Measurements from ENCODE around the gene AVPI1. TPM values are rescaled to one million over a fixed set of nuclear protein-coding genes. Genes with fewer than 3 reads are reported as not detected.

The AVPI1 gene, protein sequence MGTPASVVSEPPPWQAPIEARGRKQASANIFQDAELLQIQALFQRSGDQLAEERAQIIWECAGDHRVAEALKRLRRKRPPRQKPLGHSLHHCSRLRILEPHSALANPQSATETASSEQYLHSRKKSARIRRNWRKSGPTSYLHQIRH
- 6.5 and 6.9 TPM in 2 replicates for total RNA-seq (2021)
- long read RNA-seq, transcript AVPI1-201 (3 exons, 1,457 nt), result major isoform, 65 of 71 reads
- long read RNA-seq, partial matches to known transcripts, result 2 of 71 reads
- long read RNA-seq, other reads (novel, unspliced or antisense), result 4 of 71 reads

GRCh38 chr10:97686962-97687784 lies at the start of gene AVPI1:
TSS of gene AVPI1 (minus strand) at chr10:97687241. CDS start at chr10:97679905, 7,336 bp downstream.
- Histone ChIP-seq H4K20me1 (ENCODE audit: control insufficient read depth, insufficient read depth, insufficient read length) (no peaks in the 10 kb centered on the region), H4K91ac (ENCODE audit: insufficient read length, low read depth, low read length) (no peak within 1 kb of the TSS), H4K8ac (replicated peaks; ENCODE audit: insufficient read length, low read depth, low read length) (no peak within 1 kb of the TSS), H4K5ac (ENCODE audit: insufficient read length, low read depth, low read length) (no peak within 1 kb of the TSS), H3K79me2 (ENCODE audit: insufficient read depth, low read length) (no peaks in the 10 kb centered on the region), H3K14ac (ENCODE audit: insufficient read depth, low read length) (peak within 1 kb of the TSS; percentile 77; the same call in 1 of the 2 replicates), H3K9me3 (ENCODE audit: control insufficient read depth, low read depth, low read length) (no peaks in the 10 kb centered on the region), H3K4ac (ENCODE audit: low read depth, low read length) (no peak within 1 kb of the TSS), H3K4me1 (ENCODE audit: insufficient read depth, low read length) (peaks cover 4% of the 10 kb centered on the region; the same call in 1 of the 2 replicates), H2AFZ (ENCODE audit: low read length) (no peak within 1 kb of the TSS), H3K23ac (ENCODE audit: insufficient read length, low read depth, low read length) (no peak within 1 kb of the TSS), H3K23me2 (ENCODE audit: insufficient read length, low read depth, low read length, poor library complexity, severe bottlenecking) (peaks cover 10% of the 10 kb centered on the region), H3K56ac (ENCODE audit: insufficient read length, low read depth, low read length) (no peak within 1 kb of the TSS), H2BK20ac (ENCODE audit: low read depth, low read length, poor library complexity, severe bottlenecking) (no peak within 1 kb of the TSS), H2BK5ac (ENCODE audit: insufficient read length, low read length) (no peak within 1 kb of the TSS), H2AK5ac (ENCODE audit: insufficient read length, low read length) (no peak within 1 kb of the TSS), H3K79me1 (ENCODE audit: insufficient read depth, low read depth, low read length, poor library complexity, severe bottlenecking) (no peaks in the 10 kb centered on the region), H3T11ph (ENCODE audit: low read length) (no peak within 1 kb of the TSS), H2BK120ac (ENCODE audit: low read depth, low read length, poor library complexity, severe bottlenecking) (no peak within 1 kb of the TSS), H2BK15ac (ENCODE audit: low read depth, low read length) (no peak within 1 kb of the TSS), H3K9ac (ENCODE audit: extremely low read depth, insufficient read length, low read length) (peak within 1 kb of the TSS; percentile 55), H3K4me2 (ENCODE audit: insufficient read depth, insufficient read length, low read length) (peak within 1 kb of the TSS; percentile 75), H3K27ac (ENCODE audit: insufficient read length, low read depth, low read length) (no peak within 1 kb of the TSS), H2BK12ac (ENCODE audit: insufficient read length, low read depth, low read length) (no peak within 1 kb of the TSS), H3K18ac (ENCODE audit: insufficient read length, low read depth, low read length) (peak within 1 kb of the TSS; percentile 75), H3K27me3 (ENCODE audit: insufficient read depth, low read length) (no peaks in the 10 kb centered on the region; the same call in 1 of the 2 replicates)
- WGBS (ENCODE audit: extremely low coverage, insufficient read length, low lambda C conversion rate), result no CpG with 5 or more reads among the region's 78 CpGs
- DNase-seq, result peak; percentile 99
- Mint-ChIP-seq H3K9me3 (no peaks in the 10 kb centered on the region), H3K27me3 (ENCODE audit: low read depth) (peaks cover 12% of the 10 kb centered on the region), H3K4me1 (peaks cover 27% of the 10 kb centered on the region in 2 experiments), H3K4me3 (peak within 1 kb of the TSS; percentile 82 to 93), H3K36me3 (ENCODE audit: insufficient read depth in 1 of 3, low read depth in 3 of 3) (no peaks in the 10 kb centered on the region; a peak in 2 of 7 replicates), H3K27ac (peak within 1 kb of the TSS; percentile 22 to 93 (median 81))
- TF ChIP-seq CTCF (conservative IDR thresholded peaks at IDR 0.05), result no peak

All from H9 (cell line).